Measurements from ENCODE around the gene LRRC8E. TPM values are rescaled to one million over a fixed set of nuclear protein-coding genes. Genes with fewer than 3 reads are reported as not detected.
"Not testable (repeated sequence)": the region's sequence is repeated elsewhere in the genome, so short reads cannot be mapped to it uniquely, and the experiment has no call there.

The LRRC8E gene
- polyA plus RNA-seq, 4 donors = 2.3 to 2.6 (median 2.5) TPM

GRCh38 chr19:7928741-7929701 is 40.7 kb downstream of the LRRC8E start:
- DNase-seq (ENCODE audit: low read depth in 4 of 4, low spot score in 2 of 4) = no peak

- not testable (repeated sequence) for DNase-seq (ENCODE audit: low read depth in 4 of 4, low spot score in 2 of 4)
Measured at GRCh38 chr19:7930030-7930429, 41.7 kb downstream of the LRRC8E start.

- DNase-seq (ENCODE audit: low read depth in 4 of 4, low spot score in 2 of 4) = no peak
Measured at GRCh38 chr19:7930765-7931164, 42.5 kb downstream of the LRRC8E start.

GRCh38 chr19:7931221-7932061 is 43.1 kb downstream of the LRRC8E start:
- no peak for DNase-seq (ENCODE audit: low read depth in 4 of 4, low spot score in 2 of 4)

GRCh38 chr19:7932276-7932929 is 44.1 kb downstream of the LRRC8E start:
- DNase-seq (ENCODE audit: low read depth in 4 of 4, low spot score in 2 of 4) = no peak

- no peak for DNase-seq (ENCODE audit: low read depth in 4 of 4, low spot score in 2 of 4)
Measured at GRCh38 chr19:7932930-7933300, 44.6 kb downstream of the LRRC8E start.

- no peak for DNase-seq (ENCODE audit: low read depth in 4 of 4, low spot score in 2 of 4)
Measured at GRCh38 chr19:7933411-7933810, 45.1 kb downstream of the LRRC8E start.

- DNase-seq (ENCODE audit: low read depth in 4 of 4, low spot score in 2 of 4) = no peak
Measured at GRCh38 chr19:7933828-7934725, 45.8 kb downstream of the LRRC8E start.

- DNase-seq (ENCODE audit: low read depth in 4 of 4, low spot score in 2 of 4) = no peak
Measured at GRCh38 chr19:7934766-7935165, 46.5 kb downstream of the LRRC8E start.

GRCh38 chr19:7940841-7941240 is 52.5 kb downstream of the LRRC8E start:
- DNase-seq (ENCODE audit: low read depth in 4 of 4, low spot score in 2 of 4) = no peak

GRCh38 chr19:7941895-7942596 is 53.7 kb downstream of the LRRC8E start:
- DNase-seq (ENCODE audit: low read depth in 4 of 4, low spot score in 2 of 4) = no peak

- no peak for DNase-seq (ENCODE audit: low read depth in 4 of 4, low spot score in 2 of 4)
Measured at GRCh38 chr19:7942981-7943443, 54.7 kb downstream of the LRRC8E start.

GRCh38 chr19:7943444-7944176 is 55.3 kb downstream of the LRRC8E start, which contains the start of gene TIMM44:
TSS of gene TIMM44 (minus strand) at chr19:7943666. CDS start at chr19:7943651, 15 bp downstream.
- peak; percentile 95 to 97 (median 96) for DNase-seq (ENCODE audit: low read depth in 4 of 4, low spot score in 2 of 4)

- peak; percentile 80 to 93 (median 88) for DNase-seq (ENCODE audit: low read depth in 4 of 4, low spot score in 2 of 4)
Measured at GRCh38 chr19:7944177-7944761, 56.0 kb downstream of the LRRC8E start.

- no peak for DNase-seq (ENCODE audit: low read depth in 4 of 4, low spot score in 2 of 4)
Measured at GRCh38 chr19:7947939-7948338, 59.6 kb downstream of the LRRC8E start.
